Adrenal gland (tissue), 12 donors: ENCODE results near the gene RPL23. TPM values are rescaled to one million over a fixed set of nuclear protein-coding genes. Genes with fewer than 3 reads are reported as not detected.
A peak's percentile ranks its signal among the peaks of the same experiment; 100 is the strongest.

ENCODE experiments used
- DNase-seq, 7 donors: peaks; one replicate each; pipeline ENCODE4 v3.0.0-alpha.2; 2019 to 2020
- H3K27ac ChIP-seq, 5 donors: fragments of 200-600 bp; sonication (generic) in 4 of 5; 1 replicate in 3 of 5; 2 replicates in 2 of 5; pipeline versions ENCODE4 v1.5.1 to v1.8.0; 2016 to 2020; ENCODE audit warnings: mild to moderate bottlenecking in 1 of 5
- H3K27me3 ChIP-seq: fragments of 200-600 bp; 2 replicates; pipeline ENCODE4 v1.8.0; 2021
- H3K36me3 ChIP-seq, 2 donors: fragments of 200-600 bp; replicated peaks in 1 of 2; 1 replicate in 1 of 2; 2 replicates in 1 of 2; pipeline versions ENCODE4 v1.5.1 to v1.8.0; 2018 to 2022
- H3K4me1 ChIP-seq, 2 donors: fragments of 200-600 bp; replicated peaks in 1 of 2; 1 replicate in 1 of 2; 2 replicates in 1 of 2; pipeline versions ENCODE4 v1.5.1 to v1.8.0; 2018 to 2021
- H3K4me3 ChIP-seq, 4 donors: fragments of 200-600 bp; sonication (generic) in 3 of 4; one replicate each; pipeline ENCODE4 v1.5.1; 2016 to 2018
- H3K9me3 ChIP-seq, 3 donors: fragments of 200-600 bp; sonication (generic) in 1 of 3; replicated peaks in 1 of 3; 1 replicate in 2 of 3; 2 replicates in 1 of 3; pipeline versions ENCODE4 v1.5.1 to v1.8.0; 2016 to 2021
- POLR2A ChIP-seq, 2 donors: fragments of 450-650 bp; IDR thresholded peaks; one replicate each; pipeline ENCODE4 v1.6.1; 2017; ENCODE audit warnings: antibody characterized with exemption in 2 of 2, mild to moderate bottlenecking in 2 of 2, moderate library complexity in 1 of 2
- WGBS, 4 donors: extraction: QIAGEN DNeasy Blood & Tissue Kit in 2 of 4; methylation state at CpG; one replicate each; pipeline versions ENCODE4 v1.1.5 to v1.1.7; 2013 to 2017; 5-methylcytosine and 5-hydroxymethylcytosine counted together
- intact Hi-C, 2 donors: fragments of 100-400 bp; cut with DNase I; formaldehyde crosslinking; loops; one replicate each; pipeline versions ENCODE4 v1.14.1 to v1.15.0; 2022 to 2023
- polyA plus RNA-seq, 3 donors: library from polyadenylated mRNA; stranded (reverse); fragments of 200-250 nt in 2 of 3; fragments of 350-450 nt in 1 of 3; fragmentation: Illumina TruSeq in 1 of 3; extraction: RNeasy Lipid Tissue Mini Kit (QIAGEN cat#74804) in 1 of 3; gene quantifications; one replicate each; pipeline ENCODE4 v1.2.3, GENCODE V29; 2013 to 2014
- total RNA-seq, 9 donors: library from RNA; depleted of rRNA in 4 of 9; stranded (reverse); fragments of >200 nt in 4 of 9; fragments of 120-200 nt in 1 of 9; fragmentation: NEBNext Ultra II Directional in 1 of 9; extraction: Animal tissue kit (Norgen Biotek cat#: 25700) in 1 of 9; gene quantifications; one replicate each; pipeline versions ENCODE4 v1.1.0 to v1.2.4, GENCODE V29; 2013 to 2023
- TF ChIP-seq, protein P1 (sequence below), 6 experiments: fragments of 450-650 bp in 4 of 6; fragments of 200-600 bp in 2 of 6; sonication (generic) in 1 of 6; IDR thresholded peaks; 1 replicate in 5 of 6; 2 replicates in 1 of 6; pipeline versions ENCODE4 v1.5.1 to v1.8.0; 2016 to 2021; ENCODE audit warnings: antibody characterized with exemption in 6 of 6, mild to moderate bottlenecking in 2 of 6, moderate library complexity in 1 of 6
- donor health status: healthy with polysubstance abuse.
- donor health status: Bipolar disorder and iron deficiency.
- donor health status: DM: yes; HTN: yes; CAD: no.
- donor health status: DM: no; HTN: no; CAD: no.
- donor health status: DM: no; HTN: no; CAD: no.
- donor health status: DM: yes; HTN: yes; CAD: no.

RPL23 gene
- total and polyA plus RNA-seq, 12 donors, result 927 to 3,246 (median 1,454) TPM

DNA sequence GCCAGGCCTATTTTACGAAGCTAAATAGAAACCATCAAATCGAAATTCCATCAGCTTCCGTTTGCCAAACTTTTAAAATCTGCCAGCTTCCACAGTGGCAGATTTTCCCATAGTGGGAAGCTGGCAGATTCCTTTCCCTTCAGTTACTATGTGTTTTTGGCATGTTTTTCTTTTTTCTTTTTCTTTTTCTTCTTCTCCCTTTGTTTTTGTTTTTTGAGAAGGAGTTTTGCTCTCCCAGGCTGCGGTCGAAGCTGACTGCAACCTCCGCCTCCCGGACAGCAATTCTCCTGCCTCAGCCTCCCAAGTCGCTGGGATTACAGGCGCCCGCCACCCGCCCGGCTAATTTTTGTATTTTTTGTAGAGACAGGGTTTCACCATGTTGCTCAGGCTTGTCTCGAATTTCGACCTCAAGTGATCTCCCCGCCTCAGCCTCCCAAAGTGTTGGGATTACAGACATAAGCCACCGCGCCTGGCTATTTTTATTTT lies 27.7 kb downstream of the RPL23 start:
- Histone ChIP-seq H3K27ac (peak overlapping the region; percentile 26 to 99 (median 96)), H3K4me3 (peak overlapping the region in 1 of 4 donors; percentile 99), H3K4me1 (peaks cover 15 to 17% of the 10 kb centered on the region in 2 donors), H3K9me3 (no peaks in the 10 kb centered on the region), H3K36me3 (peaks cover 0 to 5% of the 10 kb centered on the region in 2 donors), H3K27me3 (no peaks in the 10 kb centered on the region)
- TF ChIP-seq, protein P1, sequence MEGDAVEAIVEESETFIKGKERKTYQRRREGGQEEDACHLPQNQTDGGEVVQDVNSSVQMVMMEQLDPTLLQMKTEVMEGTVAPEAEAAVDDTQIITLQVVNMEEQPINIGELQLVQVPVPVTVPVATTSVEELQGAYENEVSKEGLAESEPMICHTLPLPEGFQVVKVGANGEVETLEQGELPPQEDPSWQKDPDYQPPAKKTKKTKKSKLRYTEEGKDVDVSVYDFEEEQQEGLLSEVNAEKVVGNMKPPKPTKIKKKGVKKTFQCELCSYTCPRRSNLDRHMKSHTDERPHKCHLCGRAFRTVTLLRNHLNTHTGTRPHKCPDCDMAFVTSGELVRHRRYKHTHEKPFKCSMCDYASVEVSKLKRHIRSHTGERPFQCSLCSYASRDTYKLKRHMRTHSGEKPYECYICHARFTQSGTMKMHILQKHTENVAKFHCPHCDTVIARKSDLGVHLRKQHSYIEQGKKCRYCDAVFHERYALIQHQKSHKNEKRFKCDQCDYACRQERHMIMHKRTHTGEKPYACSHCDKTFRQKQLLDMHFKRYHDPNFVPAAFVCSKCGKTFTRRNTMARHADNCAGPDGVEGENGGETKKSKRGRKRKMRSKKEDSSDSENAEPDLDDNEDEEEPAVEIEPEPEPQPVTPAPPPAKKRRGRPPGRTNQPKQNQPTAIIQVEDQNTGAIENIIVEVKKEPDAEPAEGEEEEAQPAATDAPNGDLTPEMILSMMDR (IDR thresholded peaks at IDR 0.05), result no peak
- intact Hi-C loops, result no loop called here
- WGBS, 4 donors, result 92 to 94% (median 92%) methylated on average over 17 of the region's 17 CpGs
- peak in 1 of 7 donors; percentile 20 for DNase-seq

DNA sequence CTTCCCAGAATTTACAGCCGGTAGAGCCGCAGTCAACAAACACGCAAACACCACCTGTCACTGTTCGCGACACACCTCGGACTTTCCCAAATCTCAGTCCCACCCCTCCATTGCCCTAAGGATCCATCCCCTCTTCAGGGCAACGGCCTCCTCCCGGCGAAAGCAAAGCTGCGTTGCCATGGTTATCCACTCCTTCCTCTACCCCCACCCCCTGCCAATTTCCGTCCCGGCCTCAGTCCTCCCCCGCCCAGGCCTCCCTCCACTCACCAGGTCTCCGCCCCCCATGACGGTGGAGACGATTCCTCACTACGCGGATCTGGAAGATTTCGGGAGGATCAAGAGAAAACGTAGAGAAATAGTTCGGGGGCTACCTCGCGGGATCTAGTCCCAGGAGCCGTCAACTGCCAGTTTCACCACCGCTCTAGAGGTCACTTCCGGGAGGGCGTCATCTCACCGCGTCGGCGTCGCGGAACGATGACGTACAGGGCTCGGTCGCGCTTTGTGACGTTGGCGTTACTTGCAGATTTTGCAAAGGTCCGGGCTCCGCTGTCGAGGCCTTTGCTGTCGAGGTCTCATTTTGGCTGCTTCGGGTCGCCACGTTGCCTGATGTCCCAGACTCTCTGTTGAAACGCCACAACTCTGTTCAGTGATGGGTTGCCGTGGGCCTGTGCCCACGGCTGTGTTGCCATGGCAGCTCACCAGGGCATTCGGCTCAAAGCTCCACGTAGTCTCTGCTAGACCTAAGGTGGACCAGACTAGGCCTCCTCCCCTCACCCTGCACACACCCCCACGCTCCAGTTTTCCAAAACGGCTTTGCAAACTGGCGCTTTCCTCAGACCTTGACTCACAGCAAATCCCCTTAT lies 28.4 kb downstream of the RPL23 start, which contains the start of gene CWC25:
TSS of gene CWC25 (minus strand) at position 423 of the 863 bp plus-strand sequence. CDS start at position 285, 138 bp downstream.
- 1 to 3% (median 2%) methylated on average over 17 to 55 of the region's 55 CpGs for WGBS, 4 donors
- peak within 1 kb of the TSS; percentile 26 to 99 (median 96) for H3K27ac ChIP-seq
- intact Hi-C loops, result no loop called here
- TF ChIP-seq POLR2A (IDR thresholded peaks at IDR 0.05), result peak; percentile 74 to 82
- TF ChIP-seq, protein P1 (IDR thresholded peaks at IDR 0.05), result peak in 1 of 6 experiments; percentile 4
- H3K4me3 ChIP-seq, result peak within 1 kb of the TSS; percentile 49 to 99 (median 98)
- H3K36me3 ChIP-seq, result peaks cover 0 to 12% of the 10 kb centered on the region in 2 donors
- no peaks in the 10 kb centered on the region for H3K9me3 ChIP-seq
- peak; percentile 87 to 99 (median 95) for DNase-seq
- peaks cover 15 to 17% of the 10 kb centered on the region in 2 donors for H3K4me1 ChIP-seq
- H3K27me3 ChIP-seq, result no peaks in the 10 kb centered on the region

DNA sequence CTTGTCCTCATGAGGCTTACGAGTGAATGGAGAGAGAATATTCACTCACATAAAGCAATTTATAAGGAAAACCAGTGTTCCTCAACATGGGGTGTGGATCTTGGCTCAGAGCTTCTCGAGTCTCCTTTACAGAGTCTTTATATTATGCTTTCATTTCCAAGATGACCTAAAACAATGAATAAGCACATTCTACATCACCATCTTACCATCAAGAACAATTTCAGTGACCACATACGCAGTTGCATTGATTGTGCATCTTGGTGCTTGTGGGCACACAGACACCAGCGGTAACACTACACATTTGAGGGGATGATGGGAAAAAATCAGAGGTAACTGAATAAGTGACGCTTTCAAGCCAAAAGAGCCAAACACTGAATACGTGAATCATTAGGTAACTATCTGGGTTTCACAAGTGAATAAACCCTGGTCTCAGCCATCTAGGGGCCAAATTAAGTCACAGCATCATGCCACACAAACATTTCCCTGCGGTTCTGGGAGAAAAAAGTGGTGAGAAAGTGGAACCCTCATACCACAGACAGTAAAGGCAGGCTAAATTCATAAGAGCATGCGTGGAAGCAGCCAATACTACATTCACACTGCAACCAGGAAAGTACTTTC lies 37.8 kb downstream of the RPL23 start:
- no peak for TF ChIP-seq POLR2A (IDR thresholded peaks at IDR 0.05)
- TF ChIP-seq, protein P1 (IDR thresholded peaks at IDR 0.05), result peak in 5 of 6 experiments; percentile 11 to 42 (median 32)
- H3K27me3 ChIP-seq, result no peaks in the 10 kb centered on the region
- peak in 1 of 7 donors; percentile 13 for DNase-seq
- intact Hi-C loops, result no loop called here
- peak overlapping the region in 1 of 5 donors; percentile 38 for H3K27ac ChIP-seq
- no peaks in the 10 kb centered on the region for H3K9me3 ChIP-seq
- no peak overlapping the region for H3K4me3 ChIP-seq
- peaks cover 0 to 69% of the 10 kb centered on the region in 2 donors for H3K36me3 ChIP-seq
- 66 to 74% (median 72%) methylated on average over 8 of the region's 8 CpGs for WGBS, 4 donors
- no peaks in the 10 kb centered on the region for H3K4me1 ChIP-seq

DNA sequence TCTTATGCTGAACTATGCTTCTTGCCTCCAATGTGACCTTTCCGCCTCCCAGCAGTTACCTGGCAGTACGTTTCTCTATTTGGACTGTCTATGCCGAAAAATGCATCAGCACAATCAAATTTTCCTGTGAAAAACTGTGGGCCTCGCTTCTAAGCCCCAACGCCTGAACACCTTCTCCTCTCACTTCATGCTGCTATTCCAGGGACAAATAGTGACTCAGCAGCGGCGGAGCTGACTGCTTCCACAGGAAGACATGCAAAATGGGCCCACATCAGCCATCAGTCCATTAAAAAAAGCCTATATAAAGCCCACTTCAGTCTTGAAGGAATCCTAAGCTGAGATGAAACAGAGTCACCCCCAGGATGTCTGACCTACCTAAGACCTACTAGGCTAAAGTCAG lies 43.7 kb downstream of the RPL23 start:
- no peaks in the 10 kb centered on the region for H3K27me3 ChIP-seq
- no peaks in the 10 kb centered on the region for H3K9me3 ChIP-seq
- H3K36me3 ChIP-seq, result peaks cover 0 to 100% of the 10 kb centered on the region in 2 donors
- DNase-seq, result no peak
- 89 to 96% (median 94%) methylated on average over 7 of the region's 7 CpGs for WGBS, 4 donors
- H3K27ac ChIP-seq, result no peak overlapping the region
- intact Hi-C loops, result no loop called here
- TF ChIP-seq, protein P1 (IDR thresholded peaks at IDR 0.05), result no peak
- TF ChIP-seq POLR2A (IDR thresholded peaks at IDR 0.05), result no peak
- no peak overlapping the region for H3K4me3 ChIP-seq
- no peaks in the 10 kb centered on the region for H3K4me1 ChIP-seq
